Astrocyte (in vitro differentiated cells and primary cell): ENCODE data around the gene IQUB.

ENCODE experiments used
- EZH2 ChIP-seq: IDR thresholded peaks from 2 replicates; pipeline ENCODE4 v1.6.1; 2012; ENCODE audit warnings: mild to moderate bottlenecking, low read length, inconsistent platforms; ENCODE audit not compliant: insufficient read depth
- TF ChIP-seq, protein P1 (sequence below): IDR thresholded peaks from 2 replicates; pipeline ENCODE4 v1.5.1; 2011; ENCODE audit warnings: low read depth, mild to moderate bottlenecking, inconsistent platforms, low read length, moderate library complexity; ENCODE audit not compliant: insufficient read depth

DNA sequence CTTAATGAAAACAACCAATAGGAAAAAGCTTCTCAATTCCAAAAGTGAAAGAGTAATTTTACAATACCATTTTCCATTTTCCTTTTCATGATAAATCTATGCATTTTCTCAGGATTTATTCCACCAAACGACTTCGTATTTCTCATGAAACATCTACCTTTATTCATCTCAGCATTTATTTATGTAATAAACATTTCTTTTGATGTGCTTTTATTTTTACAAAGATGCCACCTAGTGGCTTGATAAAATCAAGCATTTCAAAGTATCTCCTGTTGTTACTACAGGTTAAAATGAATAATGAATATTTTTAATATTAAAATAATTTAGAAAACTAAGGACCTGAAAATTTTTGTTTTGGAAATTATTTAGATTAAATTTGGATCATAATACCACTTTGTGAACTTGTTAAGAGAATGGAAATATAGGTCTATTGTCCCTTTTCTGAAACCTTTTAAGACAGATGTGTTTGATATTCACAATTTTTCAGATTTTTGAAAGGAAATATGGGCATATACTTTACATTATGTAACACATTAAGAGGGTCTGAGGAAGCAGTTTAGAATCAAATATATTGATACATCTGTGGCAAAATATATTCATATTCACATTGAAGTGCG lies 2.7 kb upstream of the IQUB start:
- TF ChIP-seq, protein P1, sequence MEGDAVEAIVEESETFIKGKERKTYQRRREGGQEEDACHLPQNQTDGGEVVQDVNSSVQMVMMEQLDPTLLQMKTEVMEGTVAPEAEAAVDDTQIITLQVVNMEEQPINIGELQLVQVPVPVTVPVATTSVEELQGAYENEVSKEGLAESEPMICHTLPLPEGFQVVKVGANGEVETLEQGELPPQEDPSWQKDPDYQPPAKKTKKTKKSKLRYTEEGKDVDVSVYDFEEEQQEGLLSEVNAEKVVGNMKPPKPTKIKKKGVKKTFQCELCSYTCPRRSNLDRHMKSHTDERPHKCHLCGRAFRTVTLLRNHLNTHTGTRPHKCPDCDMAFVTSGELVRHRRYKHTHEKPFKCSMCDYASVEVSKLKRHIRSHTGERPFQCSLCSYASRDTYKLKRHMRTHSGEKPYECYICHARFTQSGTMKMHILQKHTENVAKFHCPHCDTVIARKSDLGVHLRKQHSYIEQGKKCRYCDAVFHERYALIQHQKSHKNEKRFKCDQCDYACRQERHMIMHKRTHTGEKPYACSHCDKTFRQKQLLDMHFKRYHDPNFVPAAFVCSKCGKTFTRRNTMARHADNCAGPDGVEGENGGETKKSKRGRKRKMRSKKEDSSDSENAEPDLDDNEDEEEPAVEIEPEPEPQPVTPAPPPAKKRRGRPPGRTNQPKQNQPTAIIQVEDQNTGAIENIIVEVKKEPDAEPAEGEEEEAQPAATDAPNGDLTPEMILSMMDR = peak; percentile 33
- no peak for TF ChIP-seq EZH2
